Pons (tissue), 1 donor: ENCODE data around the gene CTXN1.
A peak's percentile ranks its signal among the peaks of the same experiment; 100 is the strongest.

Experiments
- DNase-seq: peaks from one replicate; pipeline ENCODE4 v3.0.0-alpha.2; 2016; ENCODE audit warnings: low spot score

Gene CTXN1

DNA sequence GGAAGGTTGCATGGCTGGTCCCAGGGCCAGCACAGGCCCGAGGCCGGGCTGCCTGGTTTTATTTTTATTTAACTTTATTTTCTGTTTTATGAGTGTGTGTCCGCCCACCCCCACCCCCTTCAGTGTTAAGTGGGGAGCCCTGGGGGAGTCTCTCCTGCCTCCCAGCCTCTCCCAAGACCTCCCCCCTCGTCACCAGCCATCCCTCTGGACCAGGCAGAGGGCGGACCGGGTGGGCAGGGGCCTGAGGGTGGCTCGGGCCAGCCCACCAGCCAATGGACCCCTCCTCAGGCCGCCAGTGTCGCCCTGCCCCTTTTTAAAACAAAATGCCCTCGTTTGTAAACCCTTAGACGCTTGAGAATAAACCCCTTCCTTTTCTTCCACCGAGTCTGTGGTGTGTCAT lies 11.8 kb downstream of the CTXN1 start:
- DNase-seq, result no peak

GRCh38 chr19:7913652-7914051 lies 12.3 kb downstream of the CTXN1 start:
- no peak for DNase-seq

DNA sequence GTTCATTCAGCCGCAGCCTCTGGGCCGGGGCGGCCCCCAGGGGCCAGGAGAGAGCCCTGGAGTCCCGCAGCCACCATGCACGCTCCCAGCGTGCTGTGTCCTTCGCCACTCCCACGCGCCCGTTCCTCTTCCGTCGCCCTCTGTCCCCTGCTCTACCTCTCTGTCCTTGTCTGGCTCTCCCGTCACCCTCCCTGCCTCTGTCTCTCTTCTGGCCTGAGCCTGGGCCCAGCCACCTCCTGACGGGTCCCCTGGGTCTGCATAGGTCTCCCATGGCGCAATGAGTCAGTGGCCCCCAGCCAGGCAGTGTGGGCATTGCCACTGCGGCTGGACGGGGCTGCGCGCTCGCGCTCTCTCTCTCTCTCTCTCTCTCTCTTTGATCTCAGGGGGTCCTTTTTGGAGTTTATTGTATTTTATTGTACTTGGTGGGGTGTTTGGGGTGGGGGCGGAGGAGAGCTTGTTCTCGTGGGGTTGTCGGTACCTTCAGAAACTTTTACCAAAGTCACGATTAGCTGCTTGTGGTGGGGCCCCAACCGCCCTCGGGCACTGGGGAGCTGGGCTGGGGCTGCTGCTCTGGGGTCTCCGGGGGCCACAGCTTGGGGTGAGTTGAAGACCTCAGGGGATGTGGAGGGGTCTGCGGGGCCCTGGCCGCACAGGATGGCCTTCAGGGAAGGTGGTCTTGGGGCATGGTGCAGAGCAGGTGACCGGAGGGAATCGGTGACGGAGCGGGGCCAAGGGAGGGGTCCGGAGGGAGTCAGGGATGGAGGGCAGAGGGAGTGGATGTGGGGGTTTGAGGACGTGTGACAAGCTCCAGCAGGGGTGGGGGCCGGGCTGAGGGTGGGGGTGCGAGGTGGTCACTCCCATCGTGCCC lies 13.0 kb downstream of the CTXN1 start:
- no peak for DNase-seq

DNA sequence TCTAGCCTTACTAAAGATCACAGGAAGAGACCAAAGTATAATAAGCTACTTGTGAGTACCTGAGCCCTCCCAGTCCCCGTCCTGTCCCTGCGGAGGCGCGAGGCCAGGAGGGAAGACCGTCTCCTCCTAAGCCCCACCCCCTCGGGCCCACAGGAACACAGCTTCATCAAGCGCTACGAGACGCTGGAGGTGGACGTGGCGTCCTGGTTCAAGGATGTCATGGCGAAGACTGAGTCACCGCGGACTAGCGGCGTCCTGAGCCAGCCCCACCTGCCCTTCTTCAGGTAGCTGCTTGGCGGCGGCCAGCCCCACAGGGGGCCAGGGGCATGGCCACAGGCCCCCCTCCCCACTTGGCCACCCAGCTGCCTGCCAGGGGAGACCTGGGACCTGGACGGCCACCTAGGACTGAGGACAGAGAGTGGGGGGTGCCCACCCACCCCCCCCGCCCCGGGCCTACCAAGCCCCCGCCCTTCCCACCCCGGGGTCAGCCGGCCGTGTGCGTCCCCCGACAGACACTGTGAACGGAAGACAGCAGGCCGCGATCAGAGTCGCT lies 13.7 kb downstream of the CTXN1 start:
- no peak for DNase-seq

GRCh38 chr19:7911508-7912143 lies 14.3 kb downstream of the CTXN1 start:
- no peak for DNase-seq

GRCh38 chr19:7910321-7911161 lies 15.4 kb downstream of the CTXN1 start:
- no peak for DNase-seq

GRCh38 chr19:7909471-7910067 lies 16.4 kb downstream of the CTXN1 start:
- DNase-seq, result no peak

- DNase-seq, result no peak
Observed at GRCh38 chr19:7908742-7909461, 17.0 kb downstream of the CTXN1 start.

- no peak for DNase-seq
Observed at GRCh38 chr19:7908078-7908699, 17.7 kb downstream of the CTXN1 start.

- no peak for DNase-seq
Observed at GRCh38 chr19:7907544-7907943, 18.4 kb downstream of the CTXN1 start.

- no peak for DNase-seq
Observed at GRCh38 chr19:7907122-7907521, 18.8 kb downstream of the CTXN1 start.

GRCh38 chr19:7905859-7906258 lies 20.1 kb downstream of the CTXN1 start:
- DNase-seq, result no peak

GRCh38 chr19:7905268-7905667 lies 20.7 kb downstream of the CTXN1 start:
- DNase-seq, result no peak

GRCh38 chr19:7904074-7905020 lies 21.6 kb downstream of the CTXN1 start:
- no peak for DNase-seq

- peak; percentile 99 for DNase-seq
Observed at GRCh38 chr19:7903244-7904073, 22.5 kb downstream of the CTXN1 start, which contains the start of gene MAP2K7. MAP2K7 (plus strand) TSS chr19:7903877; CDS start chr19:7903945, 68 bp downstream.

- no peak for DNase-seq
Observed at GRCh38 chr19:7902796-7903243, 23.1 kb downstream of the CTXN1 start.

GRCh38 chr19:7901337-7901736 lies 24.6 kb downstream of the CTXN1 start:
- no peak for DNase-seq

DNA sequence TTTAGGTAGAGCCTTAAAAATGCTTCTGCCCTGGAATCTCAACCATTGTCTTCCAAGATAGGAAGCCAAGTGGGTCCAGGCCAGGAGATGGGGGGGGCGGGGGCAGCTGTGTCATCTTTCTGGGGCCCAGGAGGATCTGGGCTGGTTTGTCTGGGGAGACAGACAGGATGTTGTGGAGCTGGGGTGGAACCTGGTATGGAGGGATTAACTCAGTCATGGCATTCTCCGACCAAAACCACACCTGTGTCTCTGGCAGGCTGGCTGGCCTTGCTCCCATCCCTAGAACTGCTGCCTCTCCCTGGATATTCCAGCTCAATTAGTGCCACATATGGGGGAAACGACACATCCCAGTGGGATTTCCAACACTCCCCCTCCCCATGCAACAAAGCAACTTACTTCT lies 25.0 kb downstream of the CTXN1 start:
- DNase-seq, result no peak
